Right lobe of liver (tissue), 6 donors: ENCODE results near the gene KATNA1. TPM values are rescaled to one million over a fixed set of nuclear protein-coding genes. Genes with fewer than 3 reads are reported as not detected.

ENCODE experiments used
- ATAC-seq, 4 donors: fragments of 200-7000 bp; cut with Tn5 transposase; one replicate each; pipeline ENCODE4 v1.9.1; 2020; ENCODE audit warnings: mild to moderate bottlenecking in 4 of 4, moderate library complexity in 4 of 4
- DNase-seq, 3 donors: peaks; one replicate each; pipeline ENCODE4 v3.0.0-alpha.2; 2020
- H3K27ac ChIP-seq, 3 donors: fragments of 200-600 bp; one replicate each; pipeline ENCODE4 v1.8.0; 2022
- H3K27me3 ChIP-seq, 2 donors: fragments of 200-600 bp; one replicate each; pipeline ENCODE4 v1.8.0; 2022
- H3K36me3 ChIP-seq, 4 donors: fragments of 200-600 bp; sonication (generic) in 1 of 4; one replicate each; pipeline versions ENCODE4 v1.5.1 to v1.8.0; 2017 to 2022; ENCODE audit warnings: control low read depth in 1 of 4
- H3K4me1 ChIP-seq, 4 donors: fragments of 200-600 bp; sonication (generic) in 1 of 4; one replicate each; pipeline versions ENCODE4 v1.5.1 to v1.8.0; 2017 to 2022; ENCODE audit warnings: control low read depth in 1 of 4
- H3K4me3 ChIP-seq, 3 donors: fragments of 200-600 bp; one replicate each; pipeline ENCODE4 v1.8.0; 2022
- H3K9me3 ChIP-seq, 4 donors: fragments of 200-600 bp; sonication (generic) in 1 of 4; one replicate each; pipeline versions ENCODE4 v1.5.1 to v1.8.0; 2017 to 2022; ENCODE audit warnings: control low read depth in 1 of 4
- CTCF ChIP-seq, 4 donors: fragments of 200-600 bp in 3 of 4; fragments of 450-650 bp in 1 of 4; IDR thresholded peaks; one replicate each; pipeline versions ENCODE4 v1.5.1 to v1.8.0; 2016 to 2022; ENCODE audit warnings: antibody characterized with exemption in 4 of 4, mild to moderate bottlenecking in 2 of 4
- POLR2A ChIP-seq: fragments of 450-650 bp; IDR thresholded peaks from one replicate; pipeline ENCODE4 v1.6.1; 2017; ENCODE audit warnings: antibody characterized with exemption, mild to moderate bottlenecking
- WGBS: methylation state at CpG from one replicate; pipeline ENCODE4 v1.1.6; 2018; ENCODE audit warnings: low coverage, low lambda C conversion rate; ENCODE audit not compliant: insufficient coverage; ENCODE audit errors: missing lambda C conversion rate; 5-methylcytosine and 5-hydroxymethylcytosine counted together
- intact Hi-C, 2 donors: fragments of 100-400 bp; cut with DNase I; formaldehyde crosslinking; loops; one replicate each; pipeline versions ENCODE4 v1.11.2 to v1.14.1; 2022
- total RNA-seq, 6 experiments: library from RNA; depleted of rRNA in 2 of 6; stranded (reverse); fragments of >200 nt in 2 of 6; fragmentation: NEBNext Ultra II Directional in 3 of 6; extraction: Animal tissue kit (Norgen Biotek cat#: 25700) in 3 of 6; gene quantifications; one replicate each; pipeline versions ENCODE4 v1.1.0 to v1.2.4, GENCODE V29; 2016 to 2023
- donor health status: DM: no; HTN: yes; CAD: no.
- donor health status: DM: no; HTN: no; CAD: no.
- donor health status: DM: no; HTN: no; CAD: no.
- donor health status: DM: no; HTN: yes; CAD: no.
- donor health status: DM: no; HTN: yes; CAD: no.

The KATNA1 gene
- total RNA-seq, 6 experiments from 2014 or later: 3.5 to 6.9 (median 5.7) TPM

DNA sequence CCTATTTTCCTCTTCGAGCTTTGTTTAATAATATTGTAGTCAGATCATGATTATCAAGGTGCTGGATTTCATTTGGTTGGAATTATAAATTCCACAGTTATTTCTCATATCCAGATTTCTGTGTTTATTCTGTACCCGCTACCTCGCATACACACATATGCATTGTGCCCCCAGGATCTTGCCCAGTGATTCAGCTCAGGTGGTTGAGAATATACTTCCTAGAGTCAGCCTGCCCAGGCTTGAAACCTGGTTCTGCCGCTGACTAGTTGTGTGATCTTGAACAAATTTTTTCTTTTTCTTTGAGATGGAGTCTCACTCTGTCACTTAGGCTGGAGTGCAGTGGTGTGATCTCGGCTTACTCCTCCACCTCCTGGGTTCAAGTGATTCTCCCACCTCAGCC is 67.6 kb downstream of the KATNA1 start:
- DNase-seq: no peak
- peaks cover 0 to 19% (median 0%) of the 10 kb centered on the region in 4 donors for H3K36me3 ChIP-seq
- H3K4me3 ChIP-seq: no peak overlapping the region
- no peaks in the 10 kb centered on the region for H3K9me3 ChIP-seq
- H3K27ac ChIP-seq: no peak overlapping the region
- TF ChIP-seq CTCF (IDR thresholded peaks at IDR 0.05) (no peak), POLR2A (no peak)
- H3K4me1 ChIP-seq: no peaks in the 10 kb centered on the region
- WGBS: 96% methylated on average over 5 of the region's 5 CpGs
- intact Hi-C loops: no loop called here
- no peak for ATAC-seq
- H3K27me3 ChIP-seq: no peaks in the 10 kb centered on the region

- Histone ChIP-seq H3K4me1 (peaks cover 0 to 10% (median 0%) of the 10 kb centered on the region in 4 donors), H3K27me3 (no peaks in the 10 kb centered on the region), H3K36me3 (no peaks in the 10 kb centered on the region), H3K4me3 (no peak overlapping the region), H3K9me3 (no peaks in the 10 kb centered on the region), H3K27ac (no peak overlapping the region)
- ATAC-seq (no peak), DNase-seq (no peak)
- intact Hi-C loops: no loop called here
- 89% methylated on average over 7 of the region's 7 CpGs for WGBS
- no peak for TF ChIP-seq POLR2A
These were observed 80.4 kb downstream of the KATNA1 start for GRCh38 chr6:149567945-149568585.

DNA sequence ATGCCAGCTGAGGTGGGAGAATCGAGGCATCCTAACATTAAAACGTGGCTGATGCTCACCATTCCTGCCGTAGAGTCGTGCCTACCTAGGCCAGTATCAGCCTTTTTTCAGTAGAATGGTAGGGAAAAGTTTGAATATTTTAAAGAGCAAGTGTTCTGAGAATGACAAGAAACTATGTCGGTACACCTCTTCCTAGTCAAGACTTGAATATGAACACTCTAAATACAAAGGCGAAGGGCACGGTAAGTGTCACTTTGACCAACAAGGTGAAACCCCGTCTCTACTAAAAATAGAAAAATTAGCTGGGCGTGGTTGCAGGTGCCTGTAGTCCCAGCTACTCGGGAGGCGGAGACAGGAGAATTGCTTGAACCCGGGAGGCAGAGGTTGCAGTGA is 81.3 kb downstream of the KATNA1 start:
- TF ChIP-seq POLR2A (no peak), CTCF (IDR thresholded peaks at IDR 0.05) (no peak)
- ATAC-seq: no peak
- DNase-seq: no peak

GRCh38 chr6:149566410-149567193 is 81.9 kb downstream of the KATNA1 start:
- ATAC-seq (peak; percentile 40 to 54 (median 45)), DNase-seq (peak; percentile 65 to 74 (median 70))
- TF ChIP-seq POLR2A: peak; percentile 35
- TF ChIP-seq CTCF (IDR thresholded peaks at IDR 0.05): no peak
- Histone ChIP-seq H3K27me3 (no peaks in the 10 kb centered on the region), H3K9me3 (no peaks in the 10 kb centered on the region), H3K4me3 (peak overlapping the region; percentile 73 to 99 (median 95)), H3K36me3 (no peaks in the 10 kb centered on the region), H3K27ac (peak overlapping the region; percentile 62 to 82 (median 72)), H3K4me1 (peaks cover 0 to 10% (median 0%) of the 10 kb centered on the region in 4 donors)
- intact Hi-C loops: no loop called here
- 0% methylated on average over 15 of the region's 81 CpGs for WGBS

More for the DNA sequence above, 81.3 kb downstream of the KATNA1 start:
- no peaks in the 10 kb centered on the region for H3K9me3 ChIP-seq
- intact Hi-C loops: no loop called here
- H3K27ac ChIP-seq: no peak overlapping the region
- H3K4me3 ChIP-seq: peak overlapping the region; percentile 73 to 99 (median 95)
- 21% methylated on average over 12 of the region's 12 CpGs for WGBS
- H3K4me1 ChIP-seq: peaks cover 0 to 10% (median 0%) of the 10 kb centered on the region in 4 donors
- H3K36me3 ChIP-seq: no peaks in the 10 kb centered on the region
- H3K27me3 ChIP-seq: no peaks in the 10 kb centered on the region
